ENCODE data around the gene EIF4E2.

DNA sequence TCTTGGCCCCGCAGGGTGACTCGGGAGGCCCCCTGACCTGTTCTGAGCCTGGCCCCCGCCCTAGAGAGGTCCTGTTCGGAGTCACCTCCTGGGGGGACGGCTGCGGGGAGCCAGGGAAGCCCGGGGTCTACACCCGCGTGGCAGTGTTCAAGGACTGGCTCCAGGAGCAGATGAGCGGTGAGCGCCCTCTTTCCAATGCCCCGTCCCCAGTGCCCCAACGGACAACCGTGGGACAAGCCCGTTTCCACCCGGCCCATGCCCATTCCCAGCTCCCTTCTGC lies 27.1 kb upstream of the EIF4E2 start:
- TF ChIP-seq, protein P1, sequence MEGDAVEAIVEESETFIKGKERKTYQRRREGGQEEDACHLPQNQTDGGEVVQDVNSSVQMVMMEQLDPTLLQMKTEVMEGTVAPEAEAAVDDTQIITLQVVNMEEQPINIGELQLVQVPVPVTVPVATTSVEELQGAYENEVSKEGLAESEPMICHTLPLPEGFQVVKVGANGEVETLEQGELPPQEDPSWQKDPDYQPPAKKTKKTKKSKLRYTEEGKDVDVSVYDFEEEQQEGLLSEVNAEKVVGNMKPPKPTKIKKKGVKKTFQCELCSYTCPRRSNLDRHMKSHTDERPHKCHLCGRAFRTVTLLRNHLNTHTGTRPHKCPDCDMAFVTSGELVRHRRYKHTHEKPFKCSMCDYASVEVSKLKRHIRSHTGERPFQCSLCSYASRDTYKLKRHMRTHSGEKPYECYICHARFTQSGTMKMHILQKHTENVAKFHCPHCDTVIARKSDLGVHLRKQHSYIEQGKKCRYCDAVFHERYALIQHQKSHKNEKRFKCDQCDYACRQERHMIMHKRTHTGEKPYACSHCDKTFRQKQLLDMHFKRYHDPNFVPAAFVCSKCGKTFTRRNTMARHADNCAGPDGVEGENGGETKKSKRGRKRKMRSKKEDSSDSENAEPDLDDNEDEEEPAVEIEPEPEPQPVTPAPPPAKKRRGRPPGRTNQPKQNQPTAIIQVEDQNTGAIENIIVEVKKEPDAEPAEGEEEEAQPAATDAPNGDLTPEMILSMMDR (IDR thresholded peaks at IDR 0.05): no peak
- TF ChIP-seq POLR2A (IDR thresholded peaks at IDR 0.05) (no peak), POLR2AphosphoS5 (IDR thresholded peaks at IDR 0.05; ENCODE audit: insufficient read depth in 1 of 2, low read depth in 1 of 2) (no peak)

Data from vagina (tissue), 2 donors.